GM18499 (cell line): ENCODE data around the gene RIPOR2.

Experiments used
- ATAC-seq: cut with Tn5 transposase; IDR thresholded peaks from one replicate; pipeline ENCODE4 v1.9.1; 2021; ENCODE audit warnings: moderate number of reproducible peaks; ENCODE audit not compliant: insufficient read depth, unreplicated experiment

The RIPOR2 gene

GRCh38 chr6:24908650-24909035 is 27.1 kb downstream of the RIPOR2 start:
- ATAC-seq, result no peak

- no peak for ATAC-seq
These were observed 27.7 kb downstream of the RIPOR2 start for GRCh38 chr6:24907919-24908649.

DNA sequence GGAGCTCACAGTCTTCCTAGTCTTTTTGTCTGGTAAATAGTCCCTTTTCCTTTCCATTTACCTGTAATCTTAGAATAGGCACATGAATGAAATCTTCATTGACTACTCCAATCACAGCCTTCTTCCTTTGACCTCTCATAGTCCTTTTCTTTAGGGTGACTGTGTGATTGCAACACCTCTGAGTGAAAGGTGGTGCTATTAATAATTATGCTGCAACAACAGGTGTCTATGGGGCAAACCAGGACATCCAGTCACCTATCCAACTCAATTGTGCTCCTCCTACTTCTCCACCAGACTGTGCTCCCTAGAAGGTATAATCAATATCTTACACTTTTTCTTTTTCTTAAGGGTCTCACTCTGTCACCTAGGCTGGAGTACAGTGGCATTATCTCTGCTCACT is 29.4 kb downstream of the RIPOR2 start:
- no peak for ATAC-seq

- no peak for ATAC-seq
These were observed 30.3 kb downstream of the RIPOR2 start for GRCh38 chr6:24905483-24905882.

DNA sequence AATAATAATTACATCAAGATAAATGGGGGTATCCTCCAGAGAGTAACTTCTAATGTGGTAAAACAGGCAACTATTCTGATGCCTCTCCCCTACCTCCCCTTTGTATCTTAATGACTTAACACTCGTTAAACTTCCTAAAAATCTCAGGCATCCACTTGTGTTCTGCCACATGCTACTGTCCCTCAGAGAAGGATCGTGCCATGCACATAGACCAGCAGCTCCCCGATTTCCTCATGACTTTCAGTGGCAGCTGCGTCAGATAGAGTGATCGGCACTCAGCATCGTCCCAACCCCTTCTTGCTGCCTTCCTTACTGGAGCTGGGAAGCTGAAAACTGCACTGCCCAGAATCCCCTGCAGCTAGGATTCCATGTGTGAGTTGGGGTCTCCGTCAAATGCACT is 32.1 kb downstream of the RIPOR2 start:
- no peak for ATAC-seq

- ATAC-seq, result no peak
These were observed 33.0 kb downstream of the RIPOR2 start for GRCh38 chr6:24902782-24903181.

- no peak for ATAC-seq
These were observed 33.9 kb downstream of the RIPOR2 start for GRCh38 chr6:24901698-24902328.

DNA sequence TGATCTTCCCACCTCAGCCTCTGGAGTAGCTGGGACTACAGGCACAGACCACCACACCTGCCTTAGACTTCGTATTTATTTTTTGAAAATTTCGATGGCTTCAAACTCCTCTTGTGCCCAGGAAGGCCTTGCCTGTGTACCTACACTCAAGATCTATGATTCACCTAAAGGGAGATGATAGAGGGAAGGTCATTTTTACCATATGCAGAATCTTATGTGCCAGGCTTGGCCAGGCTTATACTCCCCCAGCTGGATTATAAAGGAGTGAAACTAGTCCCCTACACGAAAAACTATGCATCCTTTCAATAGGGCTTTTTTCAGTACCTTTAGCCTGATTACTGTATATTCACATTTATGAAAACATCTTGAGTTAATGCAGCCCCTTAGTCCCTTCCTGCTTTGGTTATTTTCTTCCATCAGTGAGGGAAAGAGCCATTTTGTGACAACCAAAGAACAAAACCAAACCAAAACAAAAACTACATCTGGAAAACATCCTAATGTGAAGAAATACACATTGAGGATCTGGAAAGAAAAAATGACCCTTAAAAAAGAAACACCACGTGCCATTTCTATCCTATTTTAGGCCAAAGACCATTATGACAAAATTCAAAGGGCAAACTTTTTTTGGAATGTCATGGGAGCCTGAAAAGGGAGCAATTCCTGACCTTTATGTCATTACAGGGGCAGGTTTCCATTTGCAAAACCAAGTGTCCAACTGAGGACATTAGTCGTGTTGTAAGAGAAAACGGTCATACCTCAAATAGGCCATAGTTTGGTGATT is 34.7 kb downstream of the RIPOR2 start:
- no peak for ATAC-seq

DNA sequence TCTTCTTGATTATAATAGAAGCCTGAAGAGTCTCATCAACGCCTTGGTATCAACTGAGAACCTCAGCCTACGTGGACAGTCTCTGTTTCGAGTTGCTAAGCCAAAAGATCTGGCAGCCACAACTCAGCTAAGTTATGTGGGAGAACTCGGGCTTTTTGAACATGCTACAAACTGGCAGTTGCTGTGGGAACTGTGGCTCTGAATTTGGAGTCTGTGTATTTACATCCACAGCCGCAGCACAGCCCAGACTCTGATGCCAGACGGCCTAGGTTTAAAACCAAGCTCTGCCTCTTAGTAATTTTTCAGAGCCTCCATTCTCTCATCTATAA is 35.8 kb downstream of the RIPOR2 start:
- no peak for ATAC-seq

GRCh38 chr6:24899136-24899996 is 36.4 kb downstream of the RIPOR2 start:
- ATAC-seq, result no peak

DNA sequence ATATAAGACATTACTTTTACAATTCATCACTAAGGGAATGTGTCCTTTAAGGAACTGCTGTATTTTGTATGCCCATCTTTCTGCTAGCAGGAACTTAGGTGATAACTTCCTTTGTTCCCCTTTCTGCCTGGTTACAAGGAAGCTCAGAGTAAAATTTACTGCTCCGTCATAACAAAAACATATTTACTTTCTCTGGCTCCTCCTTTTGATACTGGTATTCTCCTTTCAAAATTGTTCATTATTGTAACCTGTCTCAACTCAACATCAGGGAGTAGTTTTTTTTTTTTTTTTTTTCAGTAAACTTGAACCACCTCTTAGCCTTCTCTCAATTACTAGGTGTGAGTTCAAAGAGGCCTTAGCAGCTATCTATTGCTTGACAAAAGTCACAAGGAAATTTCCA is 37.1 kb downstream of the RIPOR2 start:
- ATAC-seq, result no peak

DNA sequence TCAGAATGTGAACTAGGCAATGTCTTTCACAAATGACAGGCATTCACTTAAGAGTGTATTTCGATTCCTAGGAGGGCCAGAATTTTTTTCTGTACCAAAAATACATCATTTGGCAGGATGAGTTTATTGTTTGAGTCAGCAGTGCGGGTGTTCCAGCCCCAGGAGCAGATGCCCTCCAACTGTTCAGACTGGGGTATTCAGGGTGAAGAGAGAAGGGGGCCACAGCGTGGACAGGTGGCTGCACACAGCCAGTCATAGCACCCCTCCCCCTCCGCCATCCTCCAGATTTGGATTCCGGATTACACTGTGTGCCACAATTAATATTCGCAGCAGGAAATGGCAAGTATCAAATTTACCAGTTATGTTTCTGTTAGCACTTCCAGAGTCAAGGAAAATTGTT is 38.6 kb downstream of the RIPOR2 start:
- no peak for ATAC-seq

DNA sequence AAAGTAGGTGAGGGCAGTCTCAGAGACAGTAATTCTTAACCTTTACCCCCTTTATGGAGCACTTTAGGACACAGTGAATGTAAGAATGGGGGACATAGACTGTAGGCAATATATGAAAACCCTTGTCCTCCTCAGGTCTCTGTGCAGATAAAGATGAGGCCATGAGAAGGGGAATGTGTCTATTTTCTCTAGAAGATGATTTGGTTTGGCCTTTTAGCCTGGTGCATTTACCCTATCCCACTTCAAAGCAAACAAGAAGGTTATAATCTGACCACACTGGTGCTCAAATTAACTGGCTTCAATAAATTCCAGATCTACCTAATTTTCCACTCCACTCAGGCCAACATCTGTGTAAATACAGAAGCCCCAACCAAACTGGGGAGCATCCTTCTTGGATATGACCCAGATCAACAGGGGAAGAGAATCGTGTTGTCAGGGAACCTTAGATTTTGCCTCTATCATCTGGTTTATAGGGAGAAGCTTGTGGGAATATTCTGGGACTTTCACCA is 42.4 kb downstream of the RIPOR2 start:
- ATAC-seq, result no peak

DNA sequence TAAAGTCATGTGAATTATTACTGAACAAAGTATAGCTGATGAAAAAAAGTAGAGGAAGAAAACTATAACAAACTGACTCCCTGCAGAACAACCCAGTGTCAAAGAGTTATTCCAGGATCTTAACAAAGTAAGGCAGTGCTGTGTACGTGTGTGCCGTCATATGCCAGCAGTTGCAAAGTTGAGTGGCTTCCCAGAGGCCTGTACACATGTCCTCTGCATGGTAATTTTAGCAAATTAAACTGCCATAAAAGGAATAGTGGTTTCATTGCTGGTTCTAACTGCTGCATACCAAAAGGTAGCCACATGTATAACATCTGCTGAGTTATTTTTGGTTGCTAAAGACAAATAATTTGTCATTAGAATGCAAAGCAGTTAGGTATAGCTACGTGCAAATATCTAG is 44.8 kb downstream of the RIPOR2 start:
- ATAC-seq, result no peak

GRCh38 chr6:24890471-24890870 is 45.3 kb downstream of the RIPOR2 start:
- ATAC-seq, result no peak

GRCh38 chr6:24888715-24889370 is 46.9 kb downstream of the RIPOR2 start:
- no peak for ATAC-seq

DNA sequence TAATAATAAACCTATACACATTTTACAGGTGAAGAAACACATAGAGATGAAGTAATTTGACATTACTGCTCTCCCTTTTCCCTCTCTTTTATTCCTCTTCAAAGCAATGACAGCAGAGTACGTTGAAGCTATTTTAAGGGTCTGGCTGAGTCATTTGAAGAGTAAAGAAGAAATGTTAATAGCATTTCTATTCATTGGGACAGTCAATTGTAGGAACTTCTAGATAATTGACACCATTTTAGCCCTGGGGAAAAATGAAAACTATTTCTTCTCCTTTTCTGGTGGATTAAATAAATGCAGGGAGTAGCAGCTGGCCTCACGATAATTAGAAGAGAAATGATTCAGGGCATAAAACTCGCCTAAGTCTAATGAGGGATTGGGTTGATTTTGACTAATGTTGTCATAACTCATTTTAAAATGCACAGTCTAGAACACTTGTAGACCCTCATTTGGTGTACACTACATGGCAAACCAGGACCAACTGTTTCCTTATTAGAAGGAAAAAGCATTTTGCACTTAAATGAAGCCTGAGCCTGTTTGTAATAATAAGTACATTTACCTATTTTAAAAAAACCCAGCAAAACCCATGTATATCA is 48.1 kb downstream of the RIPOR2 start:
- ATAC-seq, result no peak

DNA sequence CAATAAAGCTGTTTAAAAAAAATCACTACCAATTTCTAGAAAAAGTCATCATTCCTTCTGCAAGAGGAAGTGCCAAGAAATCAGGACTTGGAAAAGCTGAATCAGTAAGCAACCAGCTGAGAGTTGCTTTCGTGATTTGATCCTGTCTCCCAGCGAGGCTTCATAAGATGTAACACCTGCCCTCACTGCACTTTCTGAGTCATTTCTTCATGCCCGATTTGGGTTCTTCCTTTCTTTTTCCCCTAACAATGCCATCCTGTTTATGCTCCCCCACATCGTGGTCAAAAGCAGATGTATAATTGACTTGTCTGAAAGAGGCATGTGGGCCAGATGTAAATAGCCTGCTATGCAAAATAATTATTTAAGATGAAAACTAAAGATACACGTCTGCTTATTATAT is 52.1 kb downstream of the RIPOR2 start:
- ATAC-seq, result no peak

DNA sequence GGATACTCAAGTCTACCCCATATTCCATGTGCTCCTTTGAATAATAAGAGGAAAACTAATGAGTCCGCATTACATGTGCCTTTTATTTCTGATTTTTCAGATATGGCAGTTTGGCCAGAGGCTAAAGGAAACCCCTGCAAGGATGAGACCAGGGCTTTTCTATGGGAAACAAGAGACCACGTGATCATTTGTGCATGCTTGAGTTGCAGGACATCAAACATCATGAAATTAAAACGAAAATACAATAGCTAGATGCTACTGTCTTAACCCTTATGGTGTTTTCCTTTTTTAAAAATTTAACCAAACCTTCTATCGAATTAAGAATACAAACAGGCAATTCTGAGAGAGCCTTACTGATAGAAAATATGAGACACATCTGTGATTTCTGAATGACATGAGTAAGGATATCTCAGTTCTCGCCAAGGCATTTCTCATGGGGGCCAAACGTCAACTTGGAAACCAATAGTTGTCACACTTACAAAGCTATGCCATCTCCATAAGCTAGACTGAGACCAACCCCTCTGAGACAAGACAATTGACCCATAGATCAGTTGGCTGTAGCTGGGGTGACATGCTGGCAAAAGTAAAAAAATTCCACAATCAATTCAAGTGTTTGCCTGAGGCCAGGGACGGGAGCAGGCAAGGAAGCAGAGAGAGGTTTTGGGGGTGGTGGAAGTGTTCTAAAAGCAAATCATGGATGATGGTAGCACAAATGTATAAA is 52.8 kb downstream of the RIPOR2 start:
- ATAC-seq, result no peak
